ENCODE measurements around the gene AUTS2. TPM values are rescaled to one million over a fixed set of nuclear protein-coding genes. Genes with fewer than 3 reads are reported as not detected.

Gene AUTS2
- total and polyA plus RNA-seq, 10 of the 15 experiments (the other 5 are each of a cell fraction or from before 2014, with no cell fraction given), result 6.4 to 55.6 (median 21.6) TPM

DNA sequence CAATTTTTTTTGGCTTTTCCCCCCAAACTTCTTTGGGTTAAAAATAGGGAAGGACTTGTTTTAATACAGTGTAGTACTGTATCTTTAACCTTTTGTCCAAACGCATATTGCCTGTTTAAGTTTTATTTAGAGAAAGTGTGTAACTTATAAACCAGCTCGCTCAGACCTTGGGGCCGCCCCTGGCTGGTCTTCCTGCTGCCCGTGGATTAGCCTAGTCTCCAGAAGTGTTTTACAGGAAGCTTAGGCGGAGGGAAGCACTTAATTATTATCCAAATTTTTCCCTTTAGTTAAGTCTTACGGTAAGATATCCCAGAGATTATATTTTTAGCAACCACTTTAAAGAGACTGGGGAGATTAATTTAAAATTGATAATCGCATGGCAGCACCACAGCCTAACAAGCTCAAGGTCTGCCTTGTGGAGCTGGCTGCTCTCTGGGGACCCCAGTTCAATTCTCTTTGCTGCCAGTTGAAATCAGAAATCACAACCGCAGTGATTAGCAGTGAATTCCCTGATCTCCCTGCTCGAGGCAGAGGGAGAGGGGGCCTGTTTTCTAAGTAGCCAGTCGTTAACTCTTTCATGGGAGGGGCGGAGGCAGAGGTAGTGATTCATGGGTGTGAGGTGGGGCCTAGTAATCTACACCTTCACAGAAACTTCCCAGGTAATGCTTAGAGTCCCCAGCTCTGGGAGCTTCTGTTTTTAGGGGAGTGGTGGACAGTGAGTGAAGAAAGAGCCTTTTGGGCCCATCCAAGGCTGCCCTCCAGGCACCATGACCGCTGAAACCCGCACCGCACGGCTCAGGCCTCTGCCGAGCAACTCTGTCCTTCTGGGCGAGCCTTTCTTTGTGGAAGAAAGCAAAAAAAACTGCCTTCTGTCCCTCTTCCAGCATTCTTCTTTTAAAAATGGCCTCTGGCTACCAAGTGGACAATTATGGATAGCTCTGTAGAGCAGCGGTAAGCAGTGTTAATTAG, 984.9 kb downstream of the AUTS2 start:
- H4K20me1 ChIP-seq (ENCODE audit: control insufficient read depth, insufficient read depth), result no peaks in the 10 kb centered on the region
- H3K79me2 ChIP-seq (ENCODE audit: control insufficient read depth, insufficient read depth, low read length), result no peaks in the 10 kb centered on the region
- no TSS peak for BruUV-seq (replicated peaks)
- ATAC-seq (no peak), DNase-seq (ENCODE audit: low read depth, low spot score) (no peak), FAIRE-seq (no peak)
- H3K9ac ChIP-seq (ENCODE audit: control insufficient read depth, insufficient read depth, low read length), result no peak overlapping the region
- intact Hi-C loops (cut with micrococcal nuclease; ENCODE audit: unreplicated experiment), result no loop called here
- no peak overlapping the region for H2AFZ ChIP-seq (ENCODE audit: control insufficient read depth, low read depth, low read length)
- no peaks in the 10 kb centered on the region for H3K4me1 ChIP-seq (ENCODE audit: control insufficient read depth, insufficient read depth, low read length)
- in situ Hi-C loops (cut with MboI), result no loop called here
- no peak overlapping the region for H3K4me2 ChIP-seq (ENCODE audit: control insufficient read depth, insufficient read depth)
- ChIA-PET SMC1A (ENCODE audit: uncharacterized antibody, unreplicated experiment) (interaction anchor here (0.7 to 1.0 kb wide), 4 partner anchors 21 to 60 kb away, joined by 3 read pairs; no protein-coding TSS in a partner anchor), RAD21 (ENCODE audit: unreplicated experiment) (interaction anchor here (1.9 kb wide), 1 partner anchor 114 kb away, joined by 5 read pairs; no protein-coding TSS in a partner anchor), CTCF (interaction anchor here (0.9 kb wide), 1 partner anchor 192 kb away, joined by 5 read pairs; no protein-coding TSS in a partner anchor), POLR2A (no interaction called here)
- no peaks in the 10 kb centered on the region for H3K9me3 ChIP-seq (replicated peaks; ENCODE audit: control insufficient read depth, insufficient read depth, low read length)
- no peaks in the 10 kb centered on the region for H3K27me3 ChIP-seq (replicated peaks in 1 of 2; ENCODE audit: control insufficient read depth in 2 of 2, insufficient read depth in 2 of 2, low read length in 1 of 2)
- no peak overlapping the region for H3K27ac ChIP-seq (ENCODE audit: control insufficient read depth, insufficient read depth)
- 55% methylated on average over 18 of the region's 18 CpGs for WGBS (ENCODE audit: insufficient coverage, insufficient replicate concordance, low lambda C conversion rate, missing lambda C conversion rate)
- H3K36me3 ChIP-seq (ENCODE audit: control insufficient read depth in 2 of 2, insufficient read depth in 2 of 2, low read length in 1 of 2), result no peaks in the 10 kb centered on the region
- H3K4me3 ChIP-seq, result no peak overlapping the region
- TF ChIP-seq ZBTB11 (CRISPR knock-in tag; IDR thresholded peaks at IDR 0.05) (no peak), YBX1 (IDR thresholded peaks at IDR 0.05) (no peak), IRF4 (IDR thresholded peaks at IDR 0.05; ENCODE audit: low read depth, low read length) (no peak), SKIL (IDR thresholded peaks at IDR 0.05; ENCODE audit: low read depth, poor library complexity, severe bottlenecking) (no peak)
- TF ChIP-seq, protein P1, sequence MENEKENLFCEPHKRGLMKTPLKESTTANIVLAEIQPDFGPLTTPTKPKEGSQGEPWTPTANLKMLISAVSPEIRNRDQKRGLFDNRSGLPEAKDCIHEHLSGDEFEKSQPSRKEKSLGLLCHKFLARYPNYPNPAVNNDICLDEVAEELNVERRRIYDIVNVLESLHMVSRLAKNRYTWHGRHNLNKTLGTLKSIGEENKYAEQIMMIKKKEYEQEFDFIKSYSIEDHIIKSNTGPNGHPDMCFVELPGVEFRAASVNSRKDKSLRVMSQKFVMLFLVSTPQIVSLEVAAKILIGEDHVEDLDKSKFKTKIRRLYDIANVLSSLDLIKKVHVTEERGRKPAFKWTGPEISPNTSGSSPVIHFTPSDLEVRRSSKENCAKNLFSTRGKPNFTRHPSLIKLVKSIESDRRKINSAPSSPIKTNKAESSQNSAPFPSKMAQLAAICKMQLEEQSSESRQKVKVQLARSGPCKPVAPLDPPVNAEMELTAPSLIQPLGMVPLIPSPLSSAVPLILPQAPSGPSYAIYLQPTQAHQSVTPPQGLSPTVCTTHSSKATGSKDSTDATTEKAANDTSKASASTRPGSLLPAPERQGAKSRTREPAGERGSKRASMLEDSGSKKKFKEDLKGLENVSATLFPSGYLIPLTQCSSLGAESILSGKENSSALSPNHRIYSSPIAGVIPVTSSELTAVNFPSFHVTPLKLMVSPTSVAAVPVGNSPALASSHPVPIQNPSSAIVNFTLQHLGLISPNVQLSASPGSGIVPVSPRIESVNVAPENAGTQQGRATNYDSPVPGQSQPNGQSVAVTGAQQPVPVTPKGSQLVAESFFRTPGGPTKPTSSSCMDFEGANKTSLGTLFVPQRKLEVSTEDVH (IDR thresholded peaks at IDR 0.05; ENCODE audit: low read depth, partially characterized antibody), result no peak
- TF ChIP-seq, protein P2, sequence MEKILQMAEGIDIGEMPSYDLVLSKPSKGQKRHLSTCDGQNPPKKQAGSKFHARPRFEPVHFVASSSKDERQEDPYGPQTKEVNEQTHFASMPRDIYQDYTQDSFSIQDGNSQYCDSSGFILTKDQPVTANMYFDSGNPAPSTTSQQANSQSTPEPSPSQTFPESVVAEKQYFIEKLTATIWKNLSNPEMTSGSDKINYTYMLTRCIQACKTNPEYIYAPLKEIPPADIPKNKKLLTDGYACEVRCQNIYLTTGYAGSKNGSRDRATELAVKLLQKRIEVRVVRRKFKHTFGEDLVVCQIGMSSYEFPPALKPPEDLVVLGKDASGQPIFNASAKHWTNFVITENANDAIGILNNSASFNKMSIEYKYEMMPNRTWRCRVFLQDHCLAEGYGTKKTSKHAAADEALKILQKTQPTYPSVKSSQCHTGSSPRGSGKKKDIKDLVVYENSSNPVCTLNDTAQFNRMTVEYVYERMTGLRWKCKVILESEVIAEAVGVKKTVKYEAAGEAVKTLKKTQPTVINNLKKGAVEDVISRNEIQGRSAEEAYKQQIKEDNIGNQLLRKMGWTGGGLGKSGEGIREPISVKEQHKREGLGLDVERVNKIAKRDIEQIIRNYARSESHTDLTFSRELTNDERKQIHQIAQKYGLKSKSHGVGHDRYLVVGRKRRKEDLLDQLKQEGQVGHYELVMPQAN (conservative IDR thresholded peaks at IDR 0.05), result no peak

Measured in GM12878 (cell line).